Measurements from ENCODE around the gene FAM120A. TPM values are rescaled to one million over a fixed set of nuclear protein-coding genes. Genes with fewer than 3 reads are reported as not detected.

FAM120A gene
- total and polyA plus RNA-seq, 7 experiments from 2014 or later, result 9.0 to 136 (median 80.2) TPM

GRCh38 chr9:93576258-93577077 is 125.0 kb downstream of the FAM120A start, which contains the start of gene PHF2:
TSS of gene PHF2 (plus strand) at chr9:93576584. CDS start at chr9:93576774, 190 bp downstream.
- H3K27me3 Mint-ChIP-seq, result no peaks in the 10 kb centered on the region
- H3K4me1 ChIP-seq (ENCODE audit: control insufficient read depth in 2 of 2, insufficient read depth in 2 of 2, low read length in 2 of 2), result peaks cover 15 to 32% of the 10 kb centered on the region in 2 donors
- ATAC-seq (peak; percentile 69), DNase-seq (peak in 7 of 9 donors; percentile 34 to 56 (median 38))
- H3K4me3 ChIP-seq (ENCODE audit: low read length), result peak within 1 kb of the TSS; percentile 70
- H3K4me1 Mint-ChIP-seq, result peaks cover 39 to 61% (median 51%) of the 10 kb centered on the region in 7 donors
- H3K4me3 Mint-ChIP-seq, result peak within 1 kb of the TSS; percentile 80 to 94 (median 90)
- ChIA-PET POLR2A (interaction anchor here (1.0 to 2.1 kb wide), 4 partner anchors 10 to 433 kb away, joined by 3 to 24 read pairs (median 6); no protein-coding TSS in a partner anchor), CTCF (interaction anchor here (0.5 kb wide), 1 partner anchor 254 kb away, joined by 3 read pairs; no protein-coding TSS in a partner anchor)
- no peaks in the 10 kb centered on the region for H3K9me3 Mint-ChIP-seq
- intact Hi-C loops (cut with micrococcal nuclease), result loop anchor here in 1 of 2 donors (1.0 to 10.0 kb wide), 2 partner anchors 10 to 458 kb away; no protein-coding TSS in a partner anchor
- no peaks in the 10 kb centered on the region for H3K27me3 ChIP-seq (ENCODE audit: control insufficient read depth in 2 of 2, insufficient read depth in 2 of 2, low read length in 2 of 2)
- peak within 1 kb of the TSS; percentile 83 to 95 (median 93) for H3K27ac Mint-ChIP-seq
- H3K27ac ChIP-seq (ENCODE audit: low read depth, low read length), result peak within 1 kb of the TSS; percentile 91
- peaks cover 0 to 5% (median 0%) of the 10 kb centered on the region in 5 donors for H3K36me3 Mint-ChIP-seq
- no peaks in the 10 kb centered on the region for H3K9me3 ChIP-seq (ENCODE audit: control insufficient read depth in 2 of 3, low read length in 3 of 3)
- no peaks in the 10 kb centered on the region for H3K36me3 ChIP-seq (ENCODE audit: control insufficient read depth in 2 of 3, insufficient read depth in 3 of 3, low read length in 3 of 3)

DNA sequence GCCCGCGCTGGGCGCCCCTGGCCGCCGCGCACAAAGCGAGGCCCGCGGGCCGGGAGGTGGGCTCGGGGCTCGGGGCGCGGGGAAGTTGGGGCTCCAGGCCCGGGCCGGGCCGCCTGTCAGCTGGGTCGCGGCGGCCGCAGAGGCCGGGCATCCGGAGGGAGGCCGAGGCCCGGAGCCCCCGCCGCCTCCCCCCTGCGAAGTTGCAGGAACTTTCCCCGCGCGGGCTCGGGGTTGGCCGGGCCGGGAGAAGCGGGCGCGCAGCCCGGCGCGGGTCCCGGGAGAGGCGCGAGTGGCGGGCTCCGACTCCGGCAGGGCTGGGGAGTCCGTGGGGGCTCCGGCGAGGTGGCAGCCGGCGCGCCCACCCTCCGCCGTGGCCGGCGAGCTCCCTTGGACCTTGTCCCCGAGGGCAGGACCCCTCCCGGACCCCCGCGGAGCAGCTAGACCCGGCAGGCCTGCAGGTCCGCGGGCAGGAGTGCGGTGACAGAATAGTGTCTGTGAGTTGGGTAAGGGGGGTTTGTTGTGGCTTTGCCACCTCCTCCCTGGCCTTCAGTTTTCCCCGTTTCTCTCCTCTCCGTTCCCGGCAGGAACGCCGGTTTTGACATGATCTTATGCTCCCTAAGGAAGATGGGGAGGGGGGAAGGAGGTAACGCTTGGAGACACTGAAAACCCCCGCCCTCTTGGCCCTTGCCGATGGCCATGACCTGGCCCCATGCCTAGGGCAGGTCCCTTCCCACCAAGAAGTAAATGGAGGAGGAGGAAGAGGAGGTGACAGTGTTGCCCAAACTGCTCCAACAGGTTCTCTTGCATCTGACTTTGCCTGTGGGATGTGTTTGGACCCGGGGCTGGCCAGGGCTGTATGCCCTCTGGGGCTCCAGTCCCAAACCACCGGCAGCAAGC is 125.8 kb downstream of the FAM120A start:
- intact Hi-C loops (cut with micrococcal nuclease), result loop anchor here in 1 of 2 donors (10.0 kb wide), 1 partner anchor 457 kb away; no protein-coding TSS in a partner anchor
- peak in 5 of 9 donors; percentile 22 to 49 (median 26) for DNase-seq
- H3K27ac Mint-ChIP-seq, result peak overlapping the region; percentile 81 to 95 (median 83)
- no peaks in the 10 kb centered on the region for H3K27me3 Mint-ChIP-seq
- no peaks in the 10 kb centered on the region for H3K27me3 ChIP-seq (ENCODE audit: control insufficient read depth in 2 of 2, insufficient read depth in 2 of 2, low read length in 2 of 2)
- H3K4me3 ChIP-seq (ENCODE audit: low read length), result peak overlapping the region; percentile 59
- no peaks in the 10 kb centered on the region for H3K9me3 Mint-ChIP-seq
- H3K36me3 Mint-ChIP-seq, result peaks cover 0 to 5% (median 0%) of the 10 kb centered on the region in 5 donors
- H3K9me3 ChIP-seq (ENCODE audit: control insufficient read depth in 2 of 3, low read length in 3 of 3), result no peaks in the 10 kb centered on the region
- H3K36me3 ChIP-seq (ENCODE audit: control insufficient read depth in 2 of 3, insufficient read depth in 3 of 3, low read length in 3 of 3), result no peaks in the 10 kb centered on the region
- peak overlapping the region; percentile 69 for H3K27ac ChIP-seq (ENCODE audit: low read depth, low read length)
- POLR2A ChIA-PET, result interaction anchor here (1.0 to 1.3 kb wide), 3 partner anchors 11 to 434 kb away, joined by 3 to 9 read pairs (median 3); no protein-coding TSS in a partner anchor
- H3K4me1 ChIP-seq (ENCODE audit: control insufficient read depth in 2 of 2, insufficient read depth in 2 of 2, low read length in 2 of 2), result peaks cover 15 to 32% of the 10 kb centered on the region in 2 donors
- peaks cover 41 to 69% (median 54%) of the 10 kb centered on the region in 7 donors for H3K4me1 Mint-ChIP-seq
- CTCF ChIA-PET, result interaction anchor here (0.5 kb wide), 1 partner anchor 255 kb away, joined by 3 read pairs; no protein-coding TSS in a partner anchor
- no peak for ATAC-seq
- H3K4me3 Mint-ChIP-seq, result peak overlapping the region; percentile 80 to 91 (median 86)

- ATAC-seq (no peak), DNase-seq (no peak)
- ChIA-PET POLR2A (interaction anchor here (0.5 to 1.3 kb wide), 3 partner anchors 7 to 477 kb away, joined by 3 to 9 read pairs (median 3); no protein-coding TSS in a partner anchor), CTCF (no interaction called here)
- H3K27ac Mint-ChIP-seq, result peak overlapping the region; percentile 81 to 95 (median 83)
- peaks cover 0 to 7% (median 0%) of the 10 kb centered on the region in 11 donors for H3K9me3 Mint-ChIP-seq
- peak overlapping the region; percentile 59 for H3K4me3 ChIP-seq (ENCODE audit: low read length)
- H3K4me1 Mint-ChIP-seq, result peaks cover 41 to 72% (median 57%) of the 10 kb centered on the region in 7 donors
- no peaks in the 10 kb centered on the region for H3K9me3 ChIP-seq (ENCODE audit: control insufficient read depth in 2 of 3, low read length in 3 of 3)
- no peaks in the 10 kb centered on the region for H3K27me3 ChIP-seq (ENCODE audit: control insufficient read depth in 2 of 2, insufficient read depth in 2 of 2, low read length in 2 of 2)
- intact Hi-C loops (cut with micrococcal nuclease), result loop anchor here in 1 of 2 donors (10.0 kb wide), 1 partner anchor 457 kb away; no protein-coding TSS in a partner anchor
- H3K36me3 ChIP-seq (ENCODE audit: control insufficient read depth in 2 of 3, insufficient read depth in 3 of 3, low read length in 3 of 3), result no peaks in the 10 kb centered on the region
- H3K36me3 Mint-ChIP-seq, result peaks cover 0 to 12% (median 6%) of the 10 kb centered on the region in 5 donors
- H3K4me3 Mint-ChIP-seq, result peak overlapping the region; percentile 80 to 91 (median 86)
- H3K4me1 ChIP-seq (ENCODE audit: control insufficient read depth in 2 of 2, insufficient read depth in 2 of 2, low read length in 2 of 2), result peaks cover 15 to 32% of the 10 kb centered on the region in 2 donors
- H3K27me3 Mint-ChIP-seq, result no peaks in the 10 kb centered on the region
- H3K27ac ChIP-seq (ENCODE audit: low read depth, low read length), result peak overlapping the region; percentile 69
Measured at GRCh38 chr9:93577975-93578682, 126.6 kb downstream of the FAM120A start.

- no peaks in the 10 kb centered on the region for H3K9me3 ChIP-seq (ENCODE audit: control insufficient read depth in 2 of 3, low read length in 3 of 3)
- H3K27me3 ChIP-seq (ENCODE audit: control insufficient read depth in 2 of 2, insufficient read depth in 2 of 2, low read length in 2 of 2), result no peaks in the 10 kb centered on the region
- intact Hi-C loops (cut with micrococcal nuclease), result loop anchor here in 1 of 2 donors (10.0 kb wide), 1 partner anchor 456 kb away; no protein-coding TSS in a partner anchor
- H3K27ac Mint-ChIP-seq, result peak overlapping the region in 8 of 9 donors; percentile 66 to 86 (median 80)
- POLR2A ChIA-PET, result interaction anchor here (0.5 to 1.0 kb wide), 2 partner anchors 8 to 477 kb away, joined by 3 read pairs; no protein-coding TSS in a partner anchor
- DNase-seq (no peak), ATAC-seq (no peak)
- no peaks in the 10 kb centered on the region for H3K36me3 ChIP-seq (ENCODE audit: control insufficient read depth in 2 of 3, insufficient read depth in 3 of 3, low read length in 3 of 3)
- H3K36me3 Mint-ChIP-seq, result peaks cover 0 to 14% (median 9%) of the 10 kb centered on the region in 5 donors
- peak overlapping the region; percentile 21 to 91 (median 82) for H3K4me3 Mint-ChIP-seq
- no peak overlapping the region for H3K4me3 ChIP-seq (ENCODE audit: low read length)
- no peaks in the 10 kb centered on the region for H3K27me3 Mint-ChIP-seq
- H3K27ac ChIP-seq (ENCODE audit: low read depth, low read length), result no peak overlapping the region
- H3K4me1 Mint-ChIP-seq, result peaks cover 41 to 74% (median 58%) of the 10 kb centered on the region in 7 donors
- H3K4me1 ChIP-seq (ENCODE audit: control insufficient read depth in 2 of 2, insufficient read depth in 2 of 2, low read length in 2 of 2), result peaks cover 15 to 32% of the 10 kb centered on the region in 2 donors
- peaks cover 0 to 9% (median 1%) of the 10 kb centered on the region in 11 donors for H3K9me3 Mint-ChIP-seq
- CTCF ChIA-PET, result no interaction called here
Measured at GRCh38 chr9:93578844-93579243, 127.4 kb downstream of the FAM120A start.

- intact Hi-C loops (cut with micrococcal nuclease), result loop anchor here in 1 of 2 donors (10.0 kb wide), 1 partner anchor 455 kb away; no protein-coding TSS in a partner anchor
- POLR2A ChIA-PET, result interaction anchor here (1.3 kb wide), 1 partner anchor 13 kb away, joined by 3 read pairs; no protein-coding TSS in a partner anchor
Measured at GRCh38 chr9:93579711-93580516, 128.4 kb downstream of the FAM120A start.

More at GRCh38 chr9:93579711-93580516, 128.4 kb downstream of the FAM120A start:
- peaks cover 5 to 25% (median 20%) of the 10 kb centered on the region in 5 donors for H3K36me3 Mint-ChIP-seq
- Histone ChIP-seq H3K36me3 (ENCODE audit: control insufficient read depth in 2 of 3, insufficient read depth in 3 of 3, low read length in 3 of 3) (no peaks in the 10 kb centered on the region), H3K9me3 (ENCODE audit: control insufficient read depth in 2 of 3, low read length in 3 of 3) (peaks cover 0 to 6% (median 0%) of the 10 kb centered on the region in 3 experiments), H3K4me1 (ENCODE audit: control insufficient read depth in 2 of 2, insufficient read depth in 2 of 2, low read length in 2 of 2) (peaks cover 10 to 29% of the 10 kb centered on the region in 2 donors), H3K27ac (ENCODE audit: low read depth, low read length) (no peak overlapping the region), H3K4me3 (ENCODE audit: low read length) (no peak overlapping the region), H3K27me3 (ENCODE audit: control insufficient read depth in 2 of 2, insufficient read depth in 2 of 2, low read length in 2 of 2) (no peaks in the 10 kb centered on the region)
- no peaks in the 10 kb centered on the region for H3K27me3 Mint-ChIP-seq
- peak overlapping the region in 8 of 9 donors; percentile 13 to 83 (median 78) for H3K27ac Mint-ChIP-seq
- DNase-seq (no peak), ATAC-seq (no peak)
- peaks cover 37 to 71% (median 60%) of the 10 kb centered on the region in 7 donors for H3K4me1 Mint-ChIP-seq
- CTCF ChIA-PET, result no interaction called here
- peaks cover 0 to 19% (median 5%) of the 10 kb centered on the region in 11 donors for H3K9me3 Mint-ChIP-seq
- peak overlapping the region in 8 of 10 donors; percentile 21 to 91 (median 82) for H3K4me3 Mint-ChIP-seq
